ENCODE results near the gene ZBED1.
"Not testable (repeated sequence)": the region's sequence is repeated elsewhere in the genome, so short reads cannot be mapped to it uniquely, and the experiment has no call there.

Gene ZBED1

GRCh38 chrX:2471641-2472040 is 29.1 kb downstream of the ZBED1 start:
- no peak for DNase-seq

- DNase-seq: not testable (repeated sequence)
These were observed 29.6 kb downstream of the ZBED1 start for GRCh38 chrX:2471126-2471525.

DNA sequence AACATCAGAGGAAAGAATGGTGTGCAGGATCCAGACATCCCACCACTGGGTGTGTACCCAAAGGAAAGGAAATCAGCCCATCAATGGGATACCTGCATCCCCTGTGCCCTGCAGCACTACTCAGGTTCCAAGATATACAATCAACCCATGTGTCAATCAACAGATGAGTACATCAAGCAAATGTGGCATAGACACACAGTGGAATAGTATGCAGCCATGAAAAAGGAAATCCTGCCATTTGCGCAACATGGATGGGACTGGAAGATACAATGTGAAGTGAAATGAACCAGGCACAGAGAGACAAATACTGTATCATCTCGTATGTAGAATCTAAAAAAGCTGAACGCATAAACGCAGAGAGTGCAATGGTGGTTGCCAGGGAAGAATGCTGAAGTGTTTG is 30.9 kb downstream of the ZBED1 start:
- not testable (repeated sequence) for DNase-seq

DNA sequence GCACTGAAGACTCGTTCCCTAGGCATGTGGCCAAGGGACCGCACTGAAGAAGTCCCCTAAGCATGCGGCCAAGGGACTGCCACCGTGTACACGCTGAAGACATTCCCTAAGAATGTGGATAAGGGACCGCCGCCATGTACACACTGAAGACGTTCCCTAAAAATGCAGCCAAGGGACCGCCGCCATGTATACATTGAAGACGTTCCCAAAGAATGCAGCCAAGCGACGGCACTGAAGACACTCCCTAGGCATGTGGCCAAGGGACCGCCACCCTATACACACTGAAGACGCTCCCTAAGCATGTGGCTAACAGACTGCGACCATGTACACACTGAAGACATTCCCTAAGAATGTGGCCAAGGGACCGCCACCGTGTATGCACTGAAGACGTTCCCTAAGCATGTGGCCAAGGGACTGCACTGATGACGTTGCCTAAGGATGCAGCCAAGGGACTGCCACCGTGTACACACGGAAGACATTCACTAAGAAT is 31.5 kb downstream of the ZBED1 start:
- DNase-seq: no peak

DNA sequence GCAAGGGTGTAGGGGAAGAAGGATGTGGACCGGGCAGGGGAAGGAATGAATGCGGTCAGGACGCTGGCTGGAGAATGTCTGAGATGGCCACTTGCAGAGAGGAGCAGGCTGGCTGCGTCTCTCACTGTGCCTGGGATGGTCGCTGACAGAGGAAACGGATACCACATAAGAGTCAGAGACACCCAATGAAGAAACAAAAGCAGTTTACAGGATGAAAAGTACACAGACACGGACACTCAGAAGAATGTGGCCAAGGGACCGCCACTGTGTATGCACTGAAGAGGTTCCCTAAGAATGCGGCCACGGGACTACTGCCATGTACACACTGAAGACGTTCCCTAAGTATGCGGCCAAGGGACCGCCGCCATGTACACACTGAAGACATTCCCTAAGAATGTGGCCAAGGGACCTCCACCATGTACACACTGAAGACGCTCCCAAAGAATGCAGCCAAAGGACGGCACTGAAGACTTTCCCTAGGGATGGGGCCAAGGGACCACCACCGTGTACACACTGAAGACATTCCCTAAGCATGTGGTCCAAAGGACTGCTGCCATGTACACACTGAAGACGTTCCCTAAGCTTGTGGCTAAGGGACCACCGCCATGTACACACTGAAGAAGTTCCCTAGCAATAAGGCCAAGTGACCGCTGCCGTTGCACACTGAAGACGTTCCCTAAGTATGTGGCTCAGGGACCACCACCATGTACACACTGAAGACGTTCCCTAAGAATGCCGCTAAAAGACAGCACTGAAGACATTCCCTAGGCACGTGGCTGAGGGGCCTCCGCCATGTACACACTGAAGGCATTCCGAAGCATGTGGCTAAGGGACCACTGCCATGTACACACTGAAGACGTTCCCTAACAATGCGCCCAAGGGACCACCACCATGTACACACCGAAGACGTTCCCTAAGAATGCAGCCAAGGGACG is 32.2 kb downstream of the ZBED1 start:
- DNase-seq: no peak

DNA sequence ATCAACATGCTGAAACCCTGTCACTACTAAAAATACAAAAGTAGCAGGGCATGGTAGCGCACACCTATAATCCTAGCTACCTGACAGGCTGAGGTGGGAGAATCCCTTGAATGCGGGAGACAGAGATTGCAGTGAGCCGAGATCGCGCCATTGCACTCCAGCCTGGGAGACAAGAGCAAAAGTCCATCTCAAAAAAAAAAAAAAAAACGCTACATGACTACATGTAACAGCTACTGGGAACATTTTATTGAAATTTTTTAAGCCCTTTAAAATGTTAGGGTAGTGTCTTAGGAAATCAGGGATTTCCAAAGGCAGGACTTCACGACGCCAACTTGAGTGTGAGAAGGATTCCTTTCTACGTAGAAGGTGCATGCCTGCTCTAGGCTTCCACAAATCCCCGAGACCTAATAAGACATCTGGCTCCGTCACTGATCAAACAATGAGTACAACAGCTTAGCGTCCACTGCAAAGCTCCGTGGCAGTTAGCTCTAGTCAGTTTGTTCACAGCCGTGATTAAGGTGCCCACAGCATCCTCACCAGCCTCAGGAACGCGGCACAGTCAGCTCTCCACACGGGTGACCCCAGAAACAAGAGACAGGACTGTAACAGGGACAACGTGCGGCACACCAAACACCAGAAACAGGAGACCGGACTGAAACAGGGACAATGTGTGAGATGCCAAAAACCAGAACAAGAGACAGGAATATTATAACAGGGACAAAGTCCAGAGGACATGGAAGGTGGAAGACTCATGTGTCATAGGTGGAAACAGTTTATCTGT is 33.7 kb downstream of the ZBED1 start:
- DNase-seq: no peak

- DNase-seq: no peak
These were observed 36.1 kb downstream of the ZBED1 start for GRCh38 chrX:2464677-2465166.

DNA sequence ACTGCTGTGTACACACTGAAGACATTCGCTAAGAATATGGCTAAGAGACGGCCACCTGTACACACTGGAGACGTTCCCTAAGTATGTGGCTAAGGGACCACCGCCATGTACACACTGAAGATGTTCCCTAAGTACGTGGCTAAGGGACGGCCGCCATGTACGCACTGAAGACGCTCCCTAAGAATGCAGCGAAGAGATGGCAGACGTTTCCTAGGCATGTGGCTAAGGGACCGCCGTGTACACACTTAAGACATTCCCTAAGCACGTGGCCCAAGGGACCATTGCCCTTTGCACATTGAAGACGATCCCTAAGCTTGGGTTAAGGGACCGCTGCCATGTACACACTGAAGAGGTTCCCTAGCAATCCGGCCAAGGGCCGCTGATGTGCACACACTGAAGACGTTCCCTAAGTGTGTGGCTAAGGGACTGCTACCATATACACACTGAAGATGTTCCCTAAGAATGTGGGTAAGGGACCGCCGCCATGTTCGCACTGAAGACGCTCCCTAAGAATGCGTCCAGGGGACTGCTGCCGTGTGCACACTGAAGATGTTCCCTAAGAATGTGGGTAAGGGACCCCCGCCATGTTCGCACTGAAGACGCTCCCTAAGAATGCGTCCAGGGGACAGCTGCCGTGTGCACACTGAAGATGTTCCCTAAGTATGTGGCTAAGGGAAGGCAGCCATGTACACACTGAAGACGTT is 36.7 kb downstream of the ZBED1 start:
- no peak for DNase-seq

DNA sequence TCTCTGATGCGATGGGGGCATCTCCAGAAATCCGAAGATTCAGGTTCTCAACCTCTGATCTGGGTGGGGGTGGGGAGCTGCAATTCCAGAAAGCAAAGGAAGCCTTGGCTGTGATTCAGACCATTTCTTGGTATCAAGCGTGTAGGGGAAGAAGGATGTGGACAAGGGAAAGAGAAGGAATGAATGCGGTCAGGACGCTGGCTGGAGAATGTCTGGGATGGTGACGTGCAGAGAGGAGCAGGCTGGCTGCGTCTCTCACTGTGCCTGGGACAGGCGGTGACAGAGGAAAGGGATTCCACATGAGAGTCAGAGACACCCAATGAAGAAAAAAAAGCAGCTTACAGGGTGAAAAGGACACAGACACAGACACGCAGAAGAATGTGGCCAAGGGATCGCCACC is 37.3 kb downstream of the ZBED1 start:
- DNase-seq: not testable (repeated sequence)

DNA sequence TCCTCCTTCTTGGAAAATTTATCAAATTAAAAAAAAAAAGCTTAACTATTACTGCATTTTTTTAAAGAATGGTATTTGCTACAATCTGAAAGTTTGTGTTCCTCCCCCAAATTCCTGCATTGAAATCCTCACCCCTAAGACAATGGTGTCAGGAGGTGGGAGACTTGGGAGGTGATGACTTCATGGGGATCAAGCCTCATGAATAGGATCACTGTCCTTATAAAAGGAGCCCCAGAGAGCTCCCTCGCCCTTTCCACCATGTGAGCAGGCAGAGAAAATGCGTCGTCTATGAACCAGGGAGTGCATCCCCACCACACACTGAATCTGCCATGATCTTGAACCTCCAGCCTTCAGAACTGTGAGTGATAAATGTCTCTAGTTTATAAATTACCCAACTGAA is 38.0 kb downstream of the ZBED1 start:
- DNase-seq: no peak

DNA sequence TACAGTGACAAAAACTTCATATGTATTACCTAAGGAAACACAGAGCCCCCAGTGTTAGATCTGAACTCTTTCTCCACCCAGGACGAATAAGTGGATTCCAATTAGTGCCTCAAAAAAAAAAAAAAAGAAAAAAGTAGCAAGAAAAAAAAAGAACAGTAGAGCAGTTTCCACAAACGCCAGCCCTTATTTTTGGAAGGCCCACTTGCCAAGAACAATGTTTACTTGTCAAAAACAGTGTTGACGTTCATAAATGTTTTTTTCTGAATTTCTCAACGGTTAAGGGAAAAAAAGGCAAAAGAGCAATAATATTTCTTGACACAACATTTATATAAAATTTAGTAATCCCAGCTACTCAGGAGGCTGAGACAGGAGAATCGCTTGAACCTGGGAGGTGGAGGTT is 38.7 kb downstream of the ZBED1 start:
- DNase-seq: no peak

GRCh38 chrX:2461711-2462016 is 39.1 kb downstream of the ZBED1 start:
- no peak for DNase-seq

DNA sequence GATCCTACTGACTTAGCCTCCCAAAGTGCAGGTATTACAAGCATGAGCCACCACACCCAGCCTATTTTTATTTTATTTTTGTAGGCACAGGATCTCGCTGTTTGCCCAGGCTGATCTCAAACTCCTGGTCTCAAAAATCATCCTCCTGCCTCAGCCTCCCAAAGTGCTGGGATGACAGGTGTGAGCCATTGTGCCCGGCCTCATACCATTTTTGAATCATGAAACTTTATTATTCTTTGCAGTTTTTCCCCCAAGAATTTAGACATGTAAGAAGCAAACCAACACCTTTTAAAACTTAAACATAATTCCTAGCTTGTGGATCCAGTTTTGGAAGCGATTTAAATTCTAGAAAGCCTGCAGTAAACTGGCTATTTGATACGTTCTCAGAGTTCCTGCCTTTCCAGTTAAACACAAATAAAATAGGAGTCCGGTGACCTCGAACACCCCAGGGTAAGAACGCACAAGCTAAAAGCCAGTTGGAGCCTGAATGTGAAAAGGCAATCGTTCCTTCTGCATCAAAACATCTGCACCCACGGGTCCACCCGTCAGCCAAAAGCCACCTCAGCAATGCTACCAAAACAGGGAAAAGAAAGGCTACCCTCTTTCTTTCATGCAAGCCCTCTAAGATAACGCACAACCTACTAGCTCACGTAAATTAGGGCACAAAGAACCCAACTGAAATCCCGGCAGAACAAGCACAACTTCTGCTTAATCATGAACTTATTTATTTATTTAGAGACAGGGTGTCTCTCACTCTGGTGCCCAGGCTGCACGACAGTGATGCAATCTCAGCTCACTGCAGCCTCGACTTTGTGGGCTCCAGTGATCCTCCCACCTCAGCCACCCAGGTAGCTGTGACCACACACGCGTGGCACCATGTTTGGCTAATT is 39.7 kb downstream of the ZBED1 start:
- DNase-seq: not testable (repeated sequence)

DNA sequence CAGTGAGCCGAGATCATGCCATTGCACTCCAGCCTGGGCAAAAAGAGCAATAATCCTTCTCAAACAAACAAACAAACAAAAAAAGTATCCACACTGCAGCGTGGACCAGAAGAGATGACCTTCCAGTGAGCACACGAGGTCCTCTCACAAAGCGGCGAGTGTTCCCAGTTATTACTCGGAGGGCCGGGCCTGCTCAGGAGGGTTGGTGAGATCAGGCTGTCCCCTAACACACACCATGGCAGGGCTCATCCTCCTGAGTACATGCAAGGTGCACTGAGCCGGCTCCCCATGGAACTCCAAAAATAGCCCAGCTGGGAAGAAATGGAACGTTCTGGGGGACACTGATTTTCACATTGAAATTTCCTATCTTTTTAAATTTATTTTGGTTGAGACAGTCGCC is 40.7 kb downstream of the ZBED1 start:
- not testable (repeated sequence) for DNase-seq

- DNase-seq: no peak
These were observed 42.5 kb downstream of the ZBED1 start for GRCh38 chrX:2458309-2458708.

DNA sequence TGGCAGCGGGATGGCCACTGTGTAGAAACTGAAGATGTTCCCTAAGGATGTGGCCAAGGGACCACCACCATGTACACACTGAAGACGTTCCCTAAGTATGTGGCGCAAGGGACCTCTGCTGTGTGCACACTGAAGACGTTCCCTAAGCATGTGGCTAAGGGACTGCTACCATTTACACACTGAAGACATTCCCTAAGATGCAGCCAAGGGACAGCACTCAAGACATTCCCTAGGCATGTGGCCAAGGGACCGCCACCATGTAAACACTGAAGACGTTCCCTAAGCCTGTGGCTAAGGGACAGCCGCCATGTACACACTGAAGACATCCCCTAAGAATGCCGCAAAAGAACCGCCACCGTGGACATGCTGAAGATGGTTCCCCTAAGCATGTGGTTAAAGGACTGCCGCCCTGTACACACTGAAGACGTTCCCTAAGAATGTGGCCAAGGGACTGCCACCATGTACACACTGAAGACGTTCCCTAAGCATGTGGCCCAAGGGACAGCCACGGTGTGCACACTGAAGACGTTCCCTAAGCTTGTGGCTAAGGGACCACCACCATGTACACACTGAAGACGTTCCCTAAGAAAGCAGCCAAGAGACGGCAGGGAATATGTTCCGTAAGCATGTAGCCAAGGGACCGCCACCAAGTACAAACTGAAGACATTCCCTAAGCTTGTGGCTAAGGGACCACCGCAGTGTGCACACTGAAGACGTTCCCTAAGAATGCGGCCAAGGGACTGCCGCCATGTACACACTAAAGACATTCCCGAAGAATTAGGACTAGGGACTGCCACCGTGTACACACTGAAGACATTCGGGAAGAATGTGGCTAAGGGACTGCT is 43.3 kb downstream of the ZBED1 start:
- DNase-seq: no peak

DNA sequence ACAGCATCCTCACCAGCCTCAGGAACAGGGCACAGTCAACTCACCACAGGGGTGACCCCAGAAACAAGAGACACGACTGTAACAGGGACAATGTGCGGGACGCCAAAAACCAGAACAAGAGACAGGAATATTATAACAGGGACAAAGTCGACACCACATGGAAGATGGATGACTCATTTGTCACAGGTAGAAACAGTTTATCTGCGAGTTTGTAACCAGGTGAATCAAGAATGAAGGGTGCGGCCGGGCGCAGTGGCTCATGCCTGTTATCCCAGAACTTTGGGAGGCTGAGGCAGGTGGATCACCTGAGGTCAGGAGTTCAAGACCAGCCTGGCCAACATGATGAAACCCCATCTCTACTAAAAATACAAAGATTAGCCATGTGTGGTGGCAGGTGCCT is 44.7 kb downstream of the ZBED1 start:
- not testable (repeated sequence) for DNase-seq

DNA sequence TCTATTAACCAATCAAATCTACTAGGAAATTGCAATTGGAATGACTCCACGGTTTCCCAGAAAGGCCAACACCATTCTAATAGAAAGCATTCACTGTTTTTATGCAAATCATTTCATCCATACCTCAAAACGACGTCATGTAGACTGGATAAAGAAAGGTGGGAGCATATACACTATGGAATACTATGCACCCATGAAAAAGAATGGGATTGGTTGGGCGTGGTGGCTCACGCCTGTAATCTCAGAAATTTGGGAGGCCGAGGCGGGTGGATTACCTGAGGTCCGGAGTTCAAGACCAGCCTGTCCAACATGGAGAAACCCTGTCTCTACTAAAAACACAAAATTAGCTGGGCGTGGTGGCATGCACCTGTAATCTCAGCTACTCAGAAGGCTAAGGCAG is 46.2 kb downstream of the ZBED1 start:
- DNase-seq: not testable (repeated sequence)

- no peak for DNase-seq
These were observed 48.0 kb downstream of the ZBED1 start for GRCh38 chrX:2452799-2453198.

- DNase-seq: no peak
These were observed 48.4 kb downstream of the ZBED1 start for GRCh38 chrX:2452317-2452784.

Measured in SIG-M5 (cell line).